Activated T-cell treated with anti-CD3 and anti-CD28 coated beads, Interleukin-2, amount 50 U/mL, for 4 hours (primary cell): ENCODE measurements around the gene HLA-C. TPM values are rescaled to one million over a fixed set of nuclear protein-coding genes. Genes with fewer than 3 reads are reported as not detected.
"Not testable (repeated sequence)": the region's sequence is repeated elsewhere in the genome, so short reads cannot be mapped to it uniquely, and the experiment has no call there.

Experiments used
- ATAC-seq, 2 donors: fragments of 200-7000 bp; cut with Tn5 transposase; one replicate each; pipeline ENCODE4 v1.10.0; 2021
- DNase-seq: peaks from one replicate; pipeline ENCODE4 v3.0.0-alpha.2; 2020
- H3K27me3 Mint-ChIP-seq: one replicate; pipeline ENCODE4 v1.8.0; 2021; ENCODE audit warnings: low read depth, mixed read lengths
- H3K36me3 Mint-ChIP-seq: one replicate; pipeline ENCODE4 v1.8.0; 2022; ENCODE audit warnings: mixed read lengths; ENCODE audit not compliant: insufficient read depth
- H3K4me1 Mint-ChIP-seq: one replicate; pipeline ENCODE4 v1.8.0; 2021; ENCODE audit warnings: low read depth, mixed read lengths
- H3K4me3 Mint-ChIP-seq: one replicate; pipeline ENCODE4 v1.8.0; 2021; ENCODE audit warnings: mild to moderate bottlenecking, moderate library complexity, mixed read lengths
- H3K9me3 Mint-ChIP-seq: one replicate; pipeline ENCODE4 v1.8.0; 2021; ENCODE audit warnings: mixed read lengths
- total RNA-seq, 3 donors: library from RNA; stranded (reverse); gene quantifications; one replicate each; pipeline ENCODE4 v1.2.1, GENCODE V29; 2021

The HLA-C gene
- total RNA-seq, 3 donors from 2014 or later: 1,001 to 1,115 (median 1,103) TPM

- not testable (repeated sequence) for H3K4me3 Mint-ChIP-seq, ATAC-seq, H3K27me3 Mint-ChIP-seq, DNase-seq, H3K36me3 Mint-ChIP-seq
- Mint-ChIP-seq H3K9me3 (peaks cover 13% of the 10 kb centered on the region), H3K4me1 (peaks cover 37% of the 10 kb centered on the region)
Observed at GRCh38 chr6:31263346-31263933, 8.5 kb downstream of the HLA-C start.

GRCh38 chr6:31259995-31260394 lies 11.9 kb downstream of the HLA-C start:
- not testable (repeated sequence) for H3K4me3 Mint-ChIP-seq, H3K36me3 Mint-ChIP-seq, ATAC-seq, DNase-seq, H3K27me3 Mint-ChIP-seq
- peaks cover 13% of the 10 kb centered on the region for H3K9me3 Mint-ChIP-seq
- H3K4me1 Mint-ChIP-seq: peaks cover 24% of the 10 kb centered on the region

GRCh38 chr6:31252625-31253024 lies 19.3 kb downstream of the HLA-C start:
- DNase-seq (no peak), ATAC-seq (no peak)
- Mint-ChIP-seq H3K4me1 (peaks cover 3% of the 10 kb centered on the region), H3K27me3 (peaks cover 15% of the 10 kb centered on the region), H3K4me3 (no peak overlapping the region), H3K36me3 (peaks cover 6% of the 10 kb centered on the region), H3K9me3 (peaks cover 16% of the 10 kb centered on the region)

- Mint-ChIP-seq H3K4me3 (no peak overlapping the region), H3K4me1 (peaks cover 3% of the 10 kb centered on the region), H3K9me3 (peaks cover 27% of the 10 kb centered on the region), H3K27me3 (peaks cover 23% of the 10 kb centered on the region), H3K36me3 (peaks cover 6% of the 10 kb centered on the region)
- ATAC-seq (no peak), DNase-seq (no peak)
Observed at GRCh38 chr6:31251261-31251660, 20.6 kb downstream of the HLA-C start.

- Mint-ChIP-seq H3K4me3 (no peak overlapping the region), H3K9me3 (peaks cover 27% of the 10 kb centered on the region), H3K27me3 (peaks cover 25% of the 10 kb centered on the region), H3K4me1 (peaks cover 3% of the 10 kb centered on the region), H3K36me3 (peaks cover 6% of the 10 kb centered on the region)
- DNase-seq: no peak
- no peak for ATAC-seq
Observed at GRCh38 chr6:31249184-31249583, 22.7 kb downstream of the HLA-C start.

GRCh38 chr6:31247813-31248212 lies 24.1 kb downstream of the HLA-C start:
- peaks cover 27% of the 10 kb centered on the region for H3K9me3 Mint-ChIP-seq
- ATAC-seq (no peak), DNase-seq (no peak)
- peaks cover 26% of the 10 kb centered on the region for H3K27me3 Mint-ChIP-seq
- peaks cover 6% of the 10 kb centered on the region for H3K36me3 Mint-ChIP-seq
- H3K4me3 Mint-ChIP-seq: no peak overlapping the region
- H3K4me1 Mint-ChIP-seq: peaks cover 3% of the 10 kb centered on the region

GRCh38 chr6:31246051-31246521 lies 25.8 kb downstream of the HLA-C start:
- Mint-ChIP-seq H3K36me3 (peaks cover 6% of the 10 kb centered on the region), H3K27me3 (peaks cover 29% of the 10 kb centered on the region), H3K9me3 (peaks cover 27% of the 10 kb centered on the region), H3K4me3 (no peak overlapping the region), H3K4me1 (no peaks in the 10 kb centered on the region)
- ATAC-seq: no peak
- no peak for DNase-seq

- Mint-ChIP-seq H3K9me3 (peaks cover 19% of the 10 kb centered on the region), H3K27me3 (peaks cover 20% of the 10 kb centered on the region), H3K36me3 (peaks cover 2% of the 10 kb centered on the region), H3K4me3 (no peak overlapping the region), H3K4me1 (no peaks in the 10 kb centered on the region)
- no peak for DNase-seq
- no peak for ATAC-seq
Observed at GRCh38 chr6:31243508-31243907, 28.4 kb downstream of the HLA-C start.

- Mint-ChIP-seq H3K36me3 (no peaks in the 10 kb centered on the region), H3K27me3 (peaks cover 4% of the 10 kb centered on the region), H3K9me3 (no peaks in the 10 kb centered on the region), H3K4me1 (no peaks in the 10 kb centered on the region), H3K4me3 (no peak overlapping the region)
- no peak for DNase-seq
- no peak for ATAC-seq
Observed at GRCh38 chr6:31239854-31240253, 32.0 kb downstream of the HLA-C start.

GRCh38 chr6:31234101-31234500 lies 37.8 kb downstream of the HLA-C start:
- H3K9me3 Mint-ChIP-seq, H3K36me3 Mint-ChIP-seq, H3K4me3 Mint-ChIP-seq, DNase-seq, H3K4me1 Mint-ChIP-seq, H3K27me3 Mint-ChIP-seq, ATAC-seq: not testable (repeated sequence)

- Mint-ChIP-seq H3K27me3 (peaks cover 5% of the 10 kb centered on the region), H3K9me3 (no peaks in the 10 kb centered on the region), H3K4me1 (no peaks in the 10 kb centered on the region), H3K36me3 (no peaks in the 10 kb centered on the region), H3K4me3 (no peak overlapping the region)
- DNase-seq (no peak), ATAC-seq (no peak)
Observed at GRCh38 chr6:31228476-31228875, 43.4 kb downstream of the HLA-C start.

- H3K9me3 Mint-ChIP-seq: no peaks in the 10 kb centered on the region
- H3K4me3 Mint-ChIP-seq: no peak overlapping the region
- ATAC-seq (no peak), DNase-seq (no peak)
- peaks cover 5% of the 10 kb centered on the region for H3K27me3 Mint-ChIP-seq
- no peaks in the 10 kb centered on the region for H3K36me3 Mint-ChIP-seq
- no peaks in the 10 kb centered on the region for H3K4me1 Mint-ChIP-seq
Observed at GRCh38 chr6:31227143-31227542, 44.7 kb downstream of the HLA-C start.

- no peak for ATAC-seq
- peaks cover 5% of the 10 kb centered on the region for H3K27me3 Mint-ChIP-seq
- no peak for DNase-seq
- H3K36me3 Mint-ChIP-seq: no peaks in the 10 kb centered on the region
- no peaks in the 10 kb centered on the region for H3K9me3 Mint-ChIP-seq
- no peaks in the 10 kb centered on the region for H3K4me1 Mint-ChIP-seq
- no peak overlapping the region for H3K4me3 Mint-ChIP-seq
Observed at GRCh38 chr6:31225735-31226134, 46.2 kb downstream of the HLA-C start.

GRCh38 chr6:31222496-31222895 lies 49.4 kb downstream of the HLA-C start:
- ATAC-seq (no peak), DNase-seq (no peak)
- no peaks in the 10 kb centered on the region for H3K4me1 Mint-ChIP-seq
- H3K27me3 Mint-ChIP-seq: peaks cover 3% of the 10 kb centered on the region
- no peak overlapping the region for H3K4me3 Mint-ChIP-seq
- no peaks in the 10 kb centered on the region for H3K36me3 Mint-ChIP-seq
- no peaks in the 10 kb centered on the region for H3K9me3 Mint-ChIP-seq
